Amniotic epithelial cell (primary cell): Measurements from ENCODE around the gene RANGRF.

ENCODE experiments used
- DNase-seq: peaks from one replicate; pipeline ENCODE4 v3.0.0-alpha.2; 2010; ENCODE audit warnings: low read depth

RANGRF gene, protein sequence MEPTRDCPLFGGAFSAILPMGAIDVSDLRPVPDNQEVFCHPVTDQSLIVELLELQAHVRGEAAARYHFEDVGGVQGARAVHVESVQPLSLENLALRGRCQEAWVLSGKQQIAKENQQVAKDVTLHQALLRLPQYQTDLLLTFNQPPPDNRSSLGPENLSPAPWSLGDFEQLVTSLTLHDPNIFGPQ

DNA sequence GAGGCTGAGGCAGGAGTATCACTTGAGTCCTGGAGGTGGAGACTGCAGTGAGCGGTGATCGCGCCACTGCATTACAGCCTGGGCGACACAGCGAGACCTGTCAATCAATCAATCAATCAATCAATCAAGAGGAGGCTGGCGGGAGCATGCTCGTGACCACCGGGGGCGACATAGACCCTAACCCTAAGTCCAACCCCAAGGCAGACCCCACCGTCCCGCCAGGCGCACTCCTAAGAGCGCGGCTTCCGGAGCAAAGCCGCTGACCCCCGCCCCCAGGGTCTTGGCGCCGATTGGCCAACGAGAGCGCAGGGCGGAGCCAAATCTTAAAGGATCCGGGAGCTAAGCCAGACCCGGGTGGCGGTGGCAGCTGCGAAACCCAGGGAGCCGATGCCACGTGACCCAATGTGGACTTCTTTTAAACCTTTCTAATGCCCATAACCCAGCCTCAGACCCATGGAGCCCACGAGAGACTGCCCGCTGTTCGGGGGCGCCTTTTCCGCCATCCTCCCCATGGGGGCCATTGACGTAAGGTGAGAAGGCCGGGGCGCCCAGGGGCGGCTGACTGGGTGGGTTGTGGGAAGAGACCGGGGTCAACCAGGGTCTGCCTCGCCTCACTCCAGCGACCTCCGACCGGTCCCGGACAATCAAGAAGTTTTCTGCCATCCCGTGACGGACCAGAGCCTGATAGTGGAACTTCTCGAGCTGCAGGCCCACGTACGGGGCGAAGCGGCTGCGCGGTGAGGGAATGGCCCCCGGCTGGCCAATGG lies at the start of gene RANGRF:
RANGRF (plus strand) TSS at position 335 of the 767 bp plus-strand sequence; CDS start at position 454, 119 bp downstream.
- peak; percentile 75 for DNase-seq

DNA sequence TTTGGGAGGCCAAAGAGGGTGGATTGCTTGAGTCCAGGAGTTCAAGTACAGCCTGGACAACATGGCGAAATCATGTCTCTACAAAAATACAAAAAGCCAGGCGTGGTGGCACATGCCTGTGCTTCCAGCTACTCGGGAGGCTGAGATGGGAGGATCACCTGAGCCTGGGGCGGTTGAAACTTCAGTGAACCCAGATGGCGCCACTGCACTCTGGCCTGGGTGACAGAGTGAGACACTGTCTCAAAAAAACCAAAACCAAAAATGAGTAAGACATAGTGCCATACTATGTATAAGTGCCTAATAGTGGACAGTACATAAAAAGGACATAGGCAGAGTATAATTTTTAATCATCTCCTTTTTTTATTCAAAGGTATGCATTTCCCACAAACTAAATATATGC lies 44.6 kb upstream of the RANGRF start:
- no peak for DNase-seq

DNA sequence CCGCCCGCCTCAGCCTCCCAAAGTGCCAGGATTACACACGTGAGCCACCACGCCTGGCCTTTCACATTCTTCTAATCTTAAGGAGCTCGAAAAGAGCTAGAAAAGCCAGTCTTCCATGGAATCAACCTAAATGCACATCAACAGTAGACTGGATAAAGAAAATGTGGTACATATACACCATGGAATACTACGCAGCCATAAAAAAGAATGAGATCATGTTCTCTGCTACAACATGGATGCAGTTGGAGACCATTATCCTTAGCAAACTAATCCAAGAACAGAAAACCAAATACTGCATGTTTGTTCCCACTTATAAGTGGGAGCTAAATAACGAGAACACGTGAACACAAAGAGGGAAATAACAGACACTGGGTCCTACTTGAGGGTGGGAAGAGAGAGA lies 43.7 kb upstream of the RANGRF start:
- no peak for DNase-seq

DNA sequence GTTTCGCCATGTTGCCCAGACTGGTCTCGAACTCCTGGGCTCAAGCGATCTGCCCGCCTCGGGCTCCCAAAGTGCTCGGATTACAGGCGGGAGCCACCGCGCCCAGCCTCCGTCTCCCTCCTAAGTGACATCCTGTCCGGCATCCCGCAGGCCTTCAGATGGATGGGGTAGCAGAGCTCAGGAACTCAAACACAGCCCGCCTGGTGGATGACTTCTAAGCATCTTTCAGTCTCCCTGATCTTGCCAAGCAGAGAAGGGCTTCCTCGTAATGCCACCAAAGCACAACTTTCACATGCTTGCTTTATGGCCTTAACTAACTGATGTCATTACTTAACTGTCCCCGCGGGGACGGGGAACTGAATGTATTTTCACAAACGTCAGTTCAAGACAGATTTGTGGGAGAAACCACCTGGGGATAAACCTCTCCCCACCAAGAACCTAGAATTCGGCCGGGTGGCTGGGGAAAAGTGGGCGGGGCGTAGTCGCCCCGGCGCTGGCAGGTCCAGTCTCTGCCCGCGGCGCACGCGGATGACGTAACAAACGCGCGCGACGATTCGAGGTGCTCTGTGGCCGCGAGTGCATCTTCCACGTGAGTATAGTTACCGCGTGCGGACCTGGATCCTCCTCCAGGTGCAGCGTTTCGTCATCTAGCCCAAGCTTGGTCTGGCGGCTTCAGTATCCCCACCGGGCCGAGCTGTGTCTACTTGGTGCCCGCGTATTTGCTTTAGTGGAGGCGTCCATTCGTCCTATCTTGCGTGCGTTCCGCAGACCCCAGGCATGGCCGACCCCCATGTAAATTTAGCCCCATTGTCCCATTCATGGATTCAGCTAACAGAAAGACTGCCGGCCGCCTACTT lies 39.5 kb upstream of the RANGRF start, which contains the start of gene PFAS:
PFAS (plus strand) TSS at position 539 of the 857 bp plus-strand sequence. CDS start 4,649 bp downstream, outside the sequence.
- peak; percentile 87 for DNase-seq

GRCh38 chr17:8249621-8250500 lies 38.6 kb upstream of the RANGRF start:
- no peak for DNase-seq

GRCh38 chr17:8251411-8251810 lies 37.1 kb upstream of the RANGRF start:
- DNase-seq, result peak; percentile 68

GRCh38 chr17:8253801-8254200 lies 34.7 kb upstream of the RANGRF start:
- no peak for DNase-seq

GRCh38 chr17:8254881-8255280 lies 33.6 kb upstream of the RANGRF start:
- DNase-seq, result no peak

GRCh38 chr17:8255499-8255898 lies 33.0 kb upstream of the RANGRF start:
- no peak for DNase-seq

DNA sequence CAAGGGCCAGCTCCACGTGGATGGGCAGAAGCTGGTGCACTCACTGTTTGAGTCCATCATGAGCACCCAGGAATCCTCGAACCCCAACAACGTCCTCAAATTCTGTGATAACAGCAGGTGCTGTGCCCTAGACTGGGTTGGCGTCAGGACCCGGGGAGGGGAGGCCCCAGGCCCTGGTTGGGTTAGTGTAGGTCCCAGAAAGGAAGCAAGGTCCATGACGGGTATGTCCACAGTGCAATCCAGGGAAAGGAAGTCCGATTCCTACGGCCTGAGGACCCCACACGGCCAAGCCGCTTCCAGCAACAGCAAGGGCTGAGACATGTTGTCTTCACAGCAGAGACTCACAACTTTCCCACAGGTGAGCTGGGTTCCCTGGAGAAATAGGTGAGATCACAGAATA lies 32.2 kb upstream of the RANGRF start:
- no peak for DNase-seq

GRCh38 chr17:8256691-8257090 lies 31.8 kb upstream of the RANGRF start:
- no peak for DNase-seq

DNA sequence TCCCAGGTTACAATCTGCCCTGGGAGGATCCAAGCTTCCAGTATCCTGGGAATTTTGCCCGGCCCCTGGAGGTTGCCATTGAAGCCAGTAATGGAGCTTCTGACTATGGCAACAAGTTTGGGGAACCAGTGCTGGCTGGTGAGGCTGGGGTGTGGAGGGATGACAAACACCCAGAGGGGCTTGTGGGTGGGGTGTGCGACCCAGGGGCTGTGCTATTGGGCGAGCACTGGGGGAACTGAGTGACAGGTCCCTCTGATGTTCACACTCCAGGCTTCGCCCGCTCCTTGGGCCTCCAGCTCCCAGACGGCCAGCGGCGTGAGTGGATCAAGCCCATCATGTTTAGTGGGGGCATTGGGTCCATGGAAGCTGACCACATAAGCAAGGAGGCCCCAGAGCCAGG lies 30.7 kb upstream of the RANGRF start:
- no peak for DNase-seq

DNA sequence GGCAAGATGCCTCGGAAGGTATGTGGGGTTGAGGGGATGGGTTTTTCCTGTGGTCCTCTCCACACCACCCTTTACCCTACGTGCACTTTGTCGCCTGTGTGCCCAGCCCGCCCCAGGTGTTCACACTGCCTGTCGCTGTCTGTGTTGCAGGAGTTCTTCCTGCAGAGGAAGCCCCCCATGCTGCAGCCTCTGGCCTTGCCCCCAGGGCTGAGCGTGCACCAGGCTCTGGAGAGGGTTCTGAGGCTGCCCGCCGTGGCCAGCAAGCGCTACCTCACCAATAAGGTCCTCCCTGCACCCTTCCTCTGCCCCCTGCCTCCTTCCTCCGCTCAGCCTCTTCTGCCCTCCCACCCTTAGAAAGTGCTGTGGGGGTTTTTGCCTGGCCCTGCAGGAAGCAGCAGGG lies 24.1 kb upstream of the RANGRF start:
- DNase-seq, result no peak

DNA sequence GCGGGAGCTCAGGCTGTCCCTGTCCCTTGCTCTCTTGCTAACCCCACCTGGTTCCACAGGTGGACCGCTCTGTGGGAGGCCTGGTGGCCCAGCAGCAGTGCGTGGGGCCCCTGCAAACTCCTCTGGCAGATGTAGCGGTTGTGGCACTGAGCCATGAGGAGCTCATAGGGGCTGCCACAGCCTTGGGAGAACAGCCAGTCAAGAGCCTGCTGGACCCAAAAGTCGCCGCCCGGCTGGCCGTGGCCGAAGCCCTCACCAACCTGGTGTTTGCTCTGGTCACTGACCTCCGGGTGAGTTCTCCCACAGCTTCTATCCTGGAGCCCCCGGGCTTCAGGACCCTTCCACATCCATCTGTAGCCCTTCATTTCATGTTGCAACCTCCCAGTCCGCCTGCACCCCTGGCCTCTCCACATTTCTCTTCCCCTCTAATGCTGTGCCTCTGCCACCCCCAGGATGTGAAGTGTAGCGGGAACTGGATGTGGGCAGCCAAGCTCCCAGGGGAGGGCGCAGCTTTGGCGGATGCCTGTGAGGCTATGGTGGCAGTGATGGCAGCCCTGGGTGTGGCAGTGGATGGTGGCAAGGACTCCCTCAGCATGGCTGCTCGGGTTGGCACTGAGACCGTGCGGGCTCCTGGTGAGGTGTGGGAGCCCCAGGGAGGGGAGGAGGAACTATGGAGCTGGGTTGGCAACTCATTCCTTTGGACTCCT lies 23.5 kb upstream of the RANGRF start:
- no peak for DNase-seq

DNA sequence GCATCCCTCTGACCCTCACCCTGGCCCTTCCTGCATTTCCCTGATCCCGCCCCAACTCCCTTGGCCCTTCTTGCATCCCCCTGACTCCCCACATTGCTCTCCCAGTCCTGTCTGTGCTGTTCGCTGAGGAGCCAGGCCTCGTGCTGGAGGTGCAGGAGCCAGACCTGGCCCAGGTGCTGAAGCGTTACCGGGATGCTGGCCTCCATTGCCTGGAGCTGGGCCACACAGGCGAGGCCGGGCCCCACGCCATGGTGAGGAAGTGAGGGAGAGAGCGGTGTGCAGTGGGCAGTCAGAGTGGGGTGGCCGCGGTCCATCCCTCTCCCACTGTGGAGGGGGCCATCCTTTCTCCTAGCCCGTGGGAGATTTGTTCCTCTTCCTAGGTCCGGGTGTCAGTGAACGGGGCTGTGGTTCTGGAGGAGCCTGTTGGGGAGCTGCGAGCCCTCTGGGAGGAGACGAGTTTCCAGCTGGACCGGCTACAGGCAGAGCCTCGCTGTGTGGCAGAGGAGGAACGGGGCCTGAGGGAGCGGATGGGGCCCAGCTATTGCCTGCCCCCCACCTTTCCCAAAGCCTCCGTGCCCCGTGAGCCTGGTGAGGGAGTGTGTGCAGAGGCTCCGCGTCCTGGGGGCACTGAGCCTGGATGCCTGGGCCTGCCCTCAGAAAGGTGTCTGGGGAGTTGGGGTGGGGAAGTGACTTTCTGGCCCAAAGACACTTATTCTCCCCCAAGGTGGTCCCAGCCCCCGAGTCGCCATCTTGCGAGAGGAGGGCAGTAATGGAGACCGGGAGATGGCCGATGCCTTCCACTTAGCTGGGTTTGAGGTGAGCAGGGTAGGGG lies 21.6 kb upstream of the RANGRF start:
- DNase-seq, result no peak

- no peak for DNase-seq
Measured at GRCh38 chr17:8267480-8268147, 20.9 kb upstream of the RANGRF start.

GRCh38 chr17:8268550-8269298 lies 19.7 kb upstream of the RANGRF start:
- no peak for DNase-seq

GRCh38 chr17:8272421-8272820 lies 16.0 kb upstream of the RANGRF start:
- DNase-seq, result no peak
